HG03432 (cell line): ENCODE results near the gene HMX3.

Experiments
- ATAC-seq: cut with Tn5 transposase; IDR thresholded peaks from one replicate; pipeline ENCODE4 v1.9.1; 2021; ENCODE audit warnings: mild to moderate bottlenecking, moderate library complexity; ENCODE audit not compliant: unreplicated experiment

Gene HMX3

GRCh38 chr10:123147635-123148413, 12.1 kb downstream of the HMX3 start, which contains the start of gene HMX2:
Gene HMX2 (plus strand): TSS chr10:123148136. CDS start chr10:123148379, 243 bp downstream.
- peak; percentile 46 for ATAC-seq

- ATAC-seq: no peak
Observed at GRCh38 chr10:123148414-123149161, 12.8 kb downstream of the HMX3 start.

- no peak for ATAC-seq
Observed at GRCh38 chr10:123149162-123149567, 13.4 kb downstream of the HMX3 start.

GRCh38 chr10:123149568-123150270, 13.9 kb downstream of the HMX3 start:
- ATAC-seq: no peak

- ATAC-seq: no peak
Observed at GRCh38 chr10:123150271-123150985, 14.7 kb downstream of the HMX3 start.

GRCh38 chr10:123150986-123151736, 15.4 kb downstream of the HMX3 start:
- no peak for ATAC-seq

- ATAC-seq: no peak
Observed at GRCh38 chr10:123151737-123152135, 16.0 kb downstream of the HMX3 start.

GRCh38 chr10:123153486-123154091, 17.8 kb downstream of the HMX3 start:
- no peak for ATAC-seq

- ATAC-seq: peak; percentile 90
Observed at GRCh38 chr10:123154092-123154710, 18.4 kb downstream of the HMX3 start, which contains the start of gene BUB3. Gene BUB3 (plus strand): TSS chr10:123154402. CDS start chr10:123154918, 516 bp downstream.

GRCh38 chr10:123154711-123155505, 19.1 kb downstream of the HMX3 start:
- ATAC-seq: peak; percentile 66

GRCh38 chr10:123156078-123156477, 20.3 kb downstream of the HMX3 start:
- no peak for ATAC-seq

GRCh38 chr10:123157210-123157609, 21.4 kb downstream of the HMX3 start:
- no peak for ATAC-seq

- ATAC-seq: no peak
Observed at GRCh38 chr10:123158682-123159081, 22.9 kb downstream of the HMX3 start.

GRCh38 chr10:123160311-123160980, 24.7 kb downstream of the HMX3 start:
- no peak for ATAC-seq

GRCh38 chr10:123164319-123164718, 28.5 kb downstream of the HMX3 start:
- no peak for ATAC-seq

- no peak for ATAC-seq
Observed at GRCh38 chr10:123165445-123166072, 29.8 kb downstream of the HMX3 start.

GRCh38 chr10:123166618-123167017, 30.8 kb downstream of the HMX3 start:
- no peak for ATAC-seq
